Gastrocnemius medialis (tissue), 4 donors: ENCODE data around the gene MMP25. TPM values are rescaled to one million over a fixed set of nuclear protein-coding genes. Genes with fewer than 3 reads are reported as not detected.

Source experiments
- ATAC-seq, 2 donors: fragments of 150-250 bp; one replicate each; pipeline ENCODE4 v1.9.1; 2016
- DNase-seq, 2 donors: peaks; one replicate each; pipeline ENCODE4 v3.0.0-alpha.2; 2019
- H3K27ac ChIP-seq, 4 donors: fragments of 200-600 bp; sonication (generic); 1 replicate in 1 of 4; 2 replicates in 3 of 4; pipeline ENCODE4 v1.5.1; 2016 to 2018; ENCODE audit warnings: mild to moderate bottlenecking in 2 of 4, moderate library complexity in 1 of 4
- H3K27me3 ChIP-seq, 3 donors: fragments of 200-600 bp; sonication (generic) in 2 of 3; 1 replicate in 1 of 3; 2 replicates in 2 of 3; pipeline versions ENCODE4 v1.5.1 to v1.6.0; 2016 to 2019; ENCODE audit warnings: mild to moderate bottlenecking in 1 of 3, moderate library complexity in 1 of 3
- H3K36me3 ChIP-seq, 2 donors: fragments of 200-600 bp; sonication (generic) in 1 of 2; one replicate each; pipeline ENCODE4 v1.5.1; 2017 to 2018
- H3K4me1 ChIP-seq, 2 donors: fragments of 200-600 bp; sonication (generic) in 1 of 2; one replicate each; pipeline ENCODE4 v1.5.1; 2016 to 2017; ENCODE audit warnings: mild to moderate bottlenecking in 2 of 2
- H3K4me3 ChIP-seq, 4 donors: fragments of 200-600 bp; sonication (generic) in 3 of 4; 1 replicate in 1 of 4; 2 replicates in 3 of 4; pipeline ENCODE4 v1.5.1; 2016 to 2019; ENCODE audit warnings: mild to moderate bottlenecking in 2 of 4
- H3K9me3 ChIP-seq, 3 donors: fragments of 200-600 bp; sonication (generic) in 2 of 3; 1 replicate in 1 of 3; 2 replicates in 2 of 3; pipeline ENCODE4 v1.5.1; 2016 to 2019
- POLR2A ChIP-seq, 2 donors: fragments of 450-650 bp; IDR thresholded peaks; one replicate each; pipeline ENCODE4 v1.6.1; 2017; ENCODE audit warnings: antibody characterized with exemption in 2 of 2, mild to moderate bottlenecking in 2 of 2, moderate library complexity in 2 of 2
- in situ Hi-C, 4 donors: fragments of 200-750 bp; cut with MboI; loops; one replicate each; pipeline versions ENCODE4 v1.15.0 to v1.8.0; 2017; ENCODE audit warnings: low sequenced_read_pairs in 4 of 4
- intact Hi-C: fragments of 100-400 bp; cut with DNase I; formaldehyde crosslinking; loops from one replicate; pipeline ENCODE4 v1.15.1; 2023; ENCODE audit warnings: low total_unique reads
- total RNA-seq, 4 donors: library from RNA; depleted of rRNA; stranded (reverse); fragments of >200 nt; gene quantifications; one replicate each; pipeline versions ENCODE4 v1.1.0 to v1.2.3, GENCODE V29; 2016
- TF ChIP-seq, protein P1 (sequence below), 5 experiments: fragments of 450-650 bp in 3 of 5; fragments of 200-600 bp in 2 of 5; sonication (generic) in 2 of 5; IDR thresholded peaks in 4 of 5; conservative IDR thresholded peaks in 1 of 5; 1 replicate in 4 of 5; 2 replicates in 1 of 5; pipeline ENCODE4 v1.5.1; 2016 to 2019; ENCODE audit warnings: antibody characterized with exemption in 5 of 5, mild to moderate bottlenecking in 3 of 5, moderate library complexity in 3 of 5

MMP25 gene
- total RNA-seq, 4 donors from 2014 or later: 0.15 to 0.75 (median 0.58) TPM; not detected in 1

DNA sequence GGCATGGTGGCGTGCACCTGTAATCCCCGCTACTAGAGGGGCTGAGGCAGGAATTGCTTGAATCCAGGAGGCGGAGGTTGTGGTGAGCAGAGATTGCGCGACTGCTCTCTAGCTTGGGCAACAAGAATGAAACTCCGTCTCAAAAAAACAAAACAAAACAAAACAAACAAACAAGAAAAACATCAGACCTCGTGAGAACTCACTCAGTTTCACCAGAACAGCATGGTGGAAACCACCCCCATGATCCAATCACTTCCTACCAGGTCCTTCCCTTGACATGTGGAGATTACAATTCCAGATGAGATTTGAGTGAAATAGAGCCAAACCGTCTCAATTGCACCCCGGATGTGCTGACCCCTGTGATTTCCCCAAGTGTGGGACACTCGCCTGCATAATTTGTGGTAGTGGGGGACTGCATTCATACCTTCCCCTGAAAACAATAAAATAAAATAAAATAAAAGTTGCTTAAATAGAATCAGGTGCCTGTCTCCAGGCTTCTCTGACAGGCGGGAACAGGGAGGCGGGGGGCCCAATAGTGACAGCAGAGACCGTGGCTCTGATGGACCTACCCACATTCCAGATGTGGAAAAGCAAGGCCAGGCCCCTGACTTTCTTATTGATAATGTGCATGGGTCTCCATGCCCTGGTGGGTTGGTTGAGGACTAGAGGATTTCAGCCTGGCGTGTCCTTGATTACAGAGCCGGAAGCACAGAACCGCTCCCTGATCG is 39.7 kb downstream of the MMP25 start:
- H3K27ac ChIP-seq: peak overlapping the region; percentile 39 to 71 (median 68)
- ATAC-seq: no peak
- H3K27me3 ChIP-seq: no peaks in the 10 kb centered on the region
- intact Hi-C loops: no loop called here
- DNase-seq: no peak
- peaks cover 0 to 4% of the 10 kb centered on the region in 2 donors for H3K4me1 ChIP-seq
- H3K36me3 ChIP-seq: no peaks in the 10 kb centered on the region
- in situ Hi-C loops: no loop called here
- peak overlapping the region in 3 of 4 donors; percentile 18 to 44 (median 28) for H3K4me3 ChIP-seq
- TF ChIP-seq POLR2A (IDR thresholded peaks at IDR 0.05): no peak
- TF ChIP-seq, protein P1, sequence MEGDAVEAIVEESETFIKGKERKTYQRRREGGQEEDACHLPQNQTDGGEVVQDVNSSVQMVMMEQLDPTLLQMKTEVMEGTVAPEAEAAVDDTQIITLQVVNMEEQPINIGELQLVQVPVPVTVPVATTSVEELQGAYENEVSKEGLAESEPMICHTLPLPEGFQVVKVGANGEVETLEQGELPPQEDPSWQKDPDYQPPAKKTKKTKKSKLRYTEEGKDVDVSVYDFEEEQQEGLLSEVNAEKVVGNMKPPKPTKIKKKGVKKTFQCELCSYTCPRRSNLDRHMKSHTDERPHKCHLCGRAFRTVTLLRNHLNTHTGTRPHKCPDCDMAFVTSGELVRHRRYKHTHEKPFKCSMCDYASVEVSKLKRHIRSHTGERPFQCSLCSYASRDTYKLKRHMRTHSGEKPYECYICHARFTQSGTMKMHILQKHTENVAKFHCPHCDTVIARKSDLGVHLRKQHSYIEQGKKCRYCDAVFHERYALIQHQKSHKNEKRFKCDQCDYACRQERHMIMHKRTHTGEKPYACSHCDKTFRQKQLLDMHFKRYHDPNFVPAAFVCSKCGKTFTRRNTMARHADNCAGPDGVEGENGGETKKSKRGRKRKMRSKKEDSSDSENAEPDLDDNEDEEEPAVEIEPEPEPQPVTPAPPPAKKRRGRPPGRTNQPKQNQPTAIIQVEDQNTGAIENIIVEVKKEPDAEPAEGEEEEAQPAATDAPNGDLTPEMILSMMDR (IDR thresholded peaks at IDR 0.05 in 4 of 5, conservative IDR thresholded peaks at IDR 0.05 in 1 of 5): no peak
- H3K9me3 ChIP-seq: no peaks in the 10 kb centered on the region

DNA sequence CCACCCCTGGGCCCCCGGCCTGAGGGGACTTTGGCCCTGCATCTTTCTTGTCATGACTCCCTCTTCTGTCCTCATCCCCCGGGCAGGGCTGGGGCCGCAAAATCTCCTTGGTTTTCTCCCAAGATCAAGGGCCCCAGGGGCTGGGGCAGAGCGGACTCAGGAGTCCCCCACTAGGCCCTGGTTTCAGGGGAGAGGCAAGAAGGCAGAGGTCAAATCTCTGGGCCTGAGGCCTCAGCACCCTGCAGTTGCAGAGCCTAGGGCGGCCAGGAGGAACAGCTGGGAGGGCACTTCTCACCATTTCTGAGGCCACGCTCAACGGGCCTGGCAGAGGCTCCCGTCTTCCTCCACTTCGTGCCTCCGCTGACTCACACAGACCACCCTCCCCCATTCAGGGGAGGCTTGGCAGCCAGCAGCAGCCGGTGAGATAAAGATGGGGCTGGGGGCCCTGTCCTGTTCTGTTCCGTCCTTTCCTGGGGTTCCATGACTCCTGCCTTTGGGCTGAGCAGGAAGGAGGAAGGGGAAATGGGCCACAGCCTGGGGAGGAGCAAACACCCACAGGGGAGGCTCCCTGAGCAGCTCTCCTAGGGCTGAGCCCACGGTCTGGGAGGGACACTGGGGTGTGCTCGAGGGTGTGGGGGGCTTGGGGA is 40.4 kb downstream of the MMP25 start:
- Histone ChIP-seq H3K4me1 (peaks cover 0 to 4% of the 10 kb centered on the region in 2 donors), H3K27me3 (no peaks in the 10 kb centered on the region), H3K36me3 (no peaks in the 10 kb centered on the region), H3K4me3 (peak overlapping the region; percentile 16 to 44 (median 23)), H3K27ac (peak overlapping the region; percentile 39 to 71 (median 68)), H3K9me3 (no peaks in the 10 kb centered on the region)
- DNase-seq: no peak
- in situ Hi-C loops: no loop called here
- TF ChIP-seq POLR2A (IDR thresholded peaks at IDR 0.05): no peak
- TF ChIP-seq, protein P1 (IDR thresholded peaks at IDR 0.05 in 4 of 5, conservative IDR thresholded peaks at IDR 0.05 in 1 of 5): no peak
- intact Hi-C loops: loop anchor here (1.0 kb wide), 1 partner anchor 48 kb away; no protein-coding TSS in a partner anchor
- ATAC-seq: peak; percentile 23 to 26

- peak; percentile 39 to 47 for ATAC-seq
- peak overlapping the region in 3 of 4 donors; percentile 16 to 44 (median 28) for H3K4me3 ChIP-seq
- intact Hi-C loops (loop anchor here (1.0 kb wide), 1 partner anchor 47 kb away; no protein-coding TSS in a partner anchor), in situ Hi-C loops (no loop called here)
- peaks cover 0 to 4% of the 10 kb centered on the region in 2 donors for H3K4me1 ChIP-seq
- no peak for DNase-seq
- no peak for TF ChIP-seq POLR2A (IDR thresholded peaks at IDR 0.05)
- TF ChIP-seq, protein P1 (IDR thresholded peaks at IDR 0.05 in 4 of 5, conservative IDR thresholded peaks at IDR 0.05 in 1 of 5): peak in 1 of 5 experiments; percentile 24
- H3K36me3 ChIP-seq: no peaks in the 10 kb centered on the region
- peaks cover 0 to 6% (median 2%) of the 10 kb centered on the region in 3 donors for H3K27me3 ChIP-seq
- peak overlapping the region; percentile 39 to 71 (median 68) for H3K27ac ChIP-seq
- no peaks in the 10 kb centered on the region for H3K9me3 ChIP-seq
These were observed 41.2 kb downstream of the MMP25 start for GRCh38 chr16:3087243-3088235.

- no peak for TF ChIP-seq POLR2A (IDR thresholded peaks at IDR 0.05)
- TF ChIP-seq, protein P1 (IDR thresholded peaks at IDR 0.05 in 4 of 5, conservative IDR thresholded peaks at IDR 0.05 in 1 of 5): no peak
- intact Hi-C loops: no loop called here
- H3K36me3 ChIP-seq: no peaks in the 10 kb centered on the region
- no peak overlapping the region for H3K27ac ChIP-seq
- ATAC-seq (no peak), DNase-seq (no peak)
- H3K4me3 ChIP-seq: no peak overlapping the region
- in situ Hi-C loops: no loop called here
- H3K4me1 ChIP-seq: peaks cover 0 to 4% of the 10 kb centered on the region in 2 donors
- H3K9me3 ChIP-seq: no peaks in the 10 kb centered on the region
- H3K27me3 ChIP-seq: peaks cover 0 to 8% (median 6%) of the 10 kb centered on the region in 3 donors
These were observed 42.1 kb downstream of the MMP25 start for GRCh38 chr16:3088450-3088849.
